Effector memory CD8-positive, alpha-beta T cell (primary cell): ENCODE data around the gene DNAI2.

ENCODE experiments used
- ATAC-seq: fragments of 150-1000 bp; cut with Tn5 transposase; replicated peaks from 2 replicates; pipeline ENCODE4 v1.10.0; 2021; ENCODE audit warnings: mild to moderate bottlenecking, moderate library complexity
- DNase-seq, 3 experiments: peaks; one replicate each; pipeline ENCODE4 v3.0.0; 2021
- H3K27ac Mint-ChIP-seq, 2 donors: one replicate each; pipeline ENCODE4 v1.8.0; 2022; ENCODE audit warnings: mild to moderate bottlenecking in 2 of 2, mixed read lengths in 2 of 2, moderate library complexity in 2 of 2
- H3K27me3 Mint-ChIP-seq, 2 donors: one replicate each; pipeline ENCODE4 v1.8.0; 2022; ENCODE audit warnings: mixed read lengths in 2 of 2
- H3K36me3 Mint-ChIP-seq: one replicate; pipeline ENCODE4 v1.8.0; 2022; ENCODE audit warnings: mild to moderate bottlenecking, moderate library complexity, mixed read lengths; ENCODE audit not compliant: insufficient read depth
- H3K4me1 Mint-ChIP-seq, 2 donors: one replicate each; pipeline ENCODE4 v1.8.0; 2022; ENCODE audit warnings: low read depth in 2 of 2, mixed read lengths in 2 of 2
- H3K4me3 Mint-ChIP-seq, 2 donors: one replicate each; pipeline ENCODE4 v1.8.0; 2022; ENCODE audit warnings: mild to moderate bottlenecking in 2 of 2, mixed read lengths in 2 of 2, moderate library complexity in 2 of 2
- H3K9me3 Mint-ChIP-seq, 2 donors: one replicate each; pipeline ENCODE4 v1.8.0; 2022; ENCODE audit warnings: mixed read lengths in 2 of 2

The DNAI2 gene

GRCh38 chr17:74362069-74362405, 88.0 kb downstream of the DNAI2 start:
- ATAC-seq (no peak), DNase-seq (no peak)
- H3K9me3 Mint-ChIP-seq = no peaks in the 10 kb centered on the region
- peaks cover 22 to 63% of the 10 kb centered on the region in 2 donors for H3K27me3 Mint-ChIP-seq
- peaks cover 0 to 9% of the 10 kb centered on the region in 2 donors for H3K4me1 Mint-ChIP-seq
- no peaks in the 10 kb centered on the region for H3K36me3 Mint-ChIP-seq
- H3K4me3 Mint-ChIP-seq = no peak overlapping the region
- H3K27ac Mint-ChIP-seq = no peak overlapping the region

- H3K4me1 Mint-ChIP-seq = peaks cover under 1 to 7% of the 10 kb centered on the region in 2 donors
- no peaks in the 10 kb centered on the region for H3K9me3 Mint-ChIP-seq
- ATAC-seq (no peak), DNase-seq (no peak)
- no peak overlapping the region for H3K27ac Mint-ChIP-seq
- peaks cover 19 to 60% of the 10 kb centered on the region in 2 donors for H3K27me3 Mint-ChIP-seq
- no peaks in the 10 kb centered on the region for H3K36me3 Mint-ChIP-seq
- H3K4me3 Mint-ChIP-seq = no peak overlapping the region
These were observed 88.9 kb downstream of the DNAI2 start for GRCh38 chr17:74362810-74363498.
